ENCODE measurements around the gene COL26A1. TPM values are rescaled to one million over a fixed set of nuclear protein-coding genes. Genes with fewer than 3 reads are reported as not detected.
A peak's percentile ranks its signal among the peaks of the same experiment; 100 is the strongest.

COL26A1 gene
- total RNA-seq, 2 donors from 2014 or later = 3.8 to 10.3 TPM

- intact Hi-C loops (cut with DNase I) = no loop called here
- TF ChIP-seq, protein P1, sequence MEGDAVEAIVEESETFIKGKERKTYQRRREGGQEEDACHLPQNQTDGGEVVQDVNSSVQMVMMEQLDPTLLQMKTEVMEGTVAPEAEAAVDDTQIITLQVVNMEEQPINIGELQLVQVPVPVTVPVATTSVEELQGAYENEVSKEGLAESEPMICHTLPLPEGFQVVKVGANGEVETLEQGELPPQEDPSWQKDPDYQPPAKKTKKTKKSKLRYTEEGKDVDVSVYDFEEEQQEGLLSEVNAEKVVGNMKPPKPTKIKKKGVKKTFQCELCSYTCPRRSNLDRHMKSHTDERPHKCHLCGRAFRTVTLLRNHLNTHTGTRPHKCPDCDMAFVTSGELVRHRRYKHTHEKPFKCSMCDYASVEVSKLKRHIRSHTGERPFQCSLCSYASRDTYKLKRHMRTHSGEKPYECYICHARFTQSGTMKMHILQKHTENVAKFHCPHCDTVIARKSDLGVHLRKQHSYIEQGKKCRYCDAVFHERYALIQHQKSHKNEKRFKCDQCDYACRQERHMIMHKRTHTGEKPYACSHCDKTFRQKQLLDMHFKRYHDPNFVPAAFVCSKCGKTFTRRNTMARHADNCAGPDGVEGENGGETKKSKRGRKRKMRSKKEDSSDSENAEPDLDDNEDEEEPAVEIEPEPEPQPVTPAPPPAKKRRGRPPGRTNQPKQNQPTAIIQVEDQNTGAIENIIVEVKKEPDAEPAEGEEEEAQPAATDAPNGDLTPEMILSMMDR (IDR thresholded peaks at IDR 0.05) = no peak
- TF ChIP-seq POLR2AphosphoS5 (IDR thresholded peaks at IDR 0.05) (peak; percentile 20), POLR2A (IDR thresholded peaks at IDR 0.05) (no peak)
- peak; percentile 20 for DNase-seq (ENCODE audit: low spot score)
- Histone ChIP-seq H3K27ac (no peak overlapping the region), H3K36me3 (no peaks in the 10 kb centered on the region), H3K27me3 (replicated peaks; ENCODE audit: insufficient read depth) (no peaks in the 10 kb centered on the region), H3K9me3 (no peaks in the 10 kb centered on the region), H3K4me3 (no peak overlapping the region), H3K4me1 (replicated peaks) (peaks cover 7% of the 10 kb centered on the region)
- WGBS = 27% methylated on average over 12 of the region's 13 CpGs
Observed at GRCh38 chr7:101527844-101528667, 165.4 kb downstream of the COL26A1 start.

GRCh38 chr7:101529560-101529959 lies 166.9 kb downstream of the COL26A1 start:
- H3K27me3 ChIP-seq (replicated peaks; ENCODE audit: insufficient read depth) = no peaks in the 10 kb centered on the region
- DNase-seq (ENCODE audit: low spot score) = no peak
- no peaks in the 10 kb centered on the region for H3K9me3 ChIP-seq
- intact Hi-C loops (cut with DNase I) = no loop called here
- no peaks in the 10 kb centered on the region for H3K36me3 ChIP-seq
- peaks cover 7% of the 10 kb centered on the region for H3K4me1 ChIP-seq (replicated peaks)
- no peak overlapping the region for H3K4me3 ChIP-seq
- no peak overlapping the region for H3K27ac ChIP-seq
- 94% methylated on average over 4 of the region's 4 CpGs for WGBS
- TF ChIP-seq POLR2AphosphoS5 (IDR thresholded peaks at IDR 0.05) (no peak), POLR2A (IDR thresholded peaks at IDR 0.05) (no peak)
- TF ChIP-seq, protein P1 (IDR thresholded peaks at IDR 0.05) = no peak

DNA sequence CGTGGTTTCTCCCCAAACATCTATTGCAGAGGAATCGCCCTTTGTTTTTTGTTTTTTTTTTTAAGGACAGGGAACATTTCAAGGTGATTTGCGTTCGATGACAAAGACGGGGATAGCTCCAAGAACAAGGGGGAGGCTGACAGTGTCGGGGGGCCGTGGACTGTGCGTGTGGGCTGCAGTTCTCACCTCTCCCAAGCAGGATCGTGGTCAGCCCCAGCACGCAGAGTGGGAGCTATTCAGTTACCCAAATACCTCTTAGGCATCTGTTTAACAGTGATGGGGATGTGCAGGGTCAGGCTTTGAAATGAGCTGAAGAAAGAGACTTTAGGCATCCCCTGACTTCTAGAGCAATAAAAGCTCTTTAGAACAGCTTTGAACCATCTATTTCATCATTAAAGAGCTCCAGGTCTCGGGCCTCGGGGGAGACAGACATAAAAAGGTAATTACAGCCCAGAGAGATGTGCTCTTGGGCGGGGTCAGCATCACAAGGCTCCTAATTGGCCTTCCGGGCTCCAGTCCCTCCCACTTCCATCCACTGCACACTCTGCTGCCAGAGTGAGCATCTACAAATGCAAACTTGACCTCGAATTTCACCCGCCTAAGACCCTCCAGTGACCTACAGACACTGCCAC lies 169.2 kb downstream of the COL26A1 start:
- intact Hi-C loops (cut with DNase I) = no loop called here
- no peaks in the 10 kb centered on the region for H3K36me3 ChIP-seq
- WGBS = 72% methylated on average over 16 of the region's 16 CpGs

DNA sequence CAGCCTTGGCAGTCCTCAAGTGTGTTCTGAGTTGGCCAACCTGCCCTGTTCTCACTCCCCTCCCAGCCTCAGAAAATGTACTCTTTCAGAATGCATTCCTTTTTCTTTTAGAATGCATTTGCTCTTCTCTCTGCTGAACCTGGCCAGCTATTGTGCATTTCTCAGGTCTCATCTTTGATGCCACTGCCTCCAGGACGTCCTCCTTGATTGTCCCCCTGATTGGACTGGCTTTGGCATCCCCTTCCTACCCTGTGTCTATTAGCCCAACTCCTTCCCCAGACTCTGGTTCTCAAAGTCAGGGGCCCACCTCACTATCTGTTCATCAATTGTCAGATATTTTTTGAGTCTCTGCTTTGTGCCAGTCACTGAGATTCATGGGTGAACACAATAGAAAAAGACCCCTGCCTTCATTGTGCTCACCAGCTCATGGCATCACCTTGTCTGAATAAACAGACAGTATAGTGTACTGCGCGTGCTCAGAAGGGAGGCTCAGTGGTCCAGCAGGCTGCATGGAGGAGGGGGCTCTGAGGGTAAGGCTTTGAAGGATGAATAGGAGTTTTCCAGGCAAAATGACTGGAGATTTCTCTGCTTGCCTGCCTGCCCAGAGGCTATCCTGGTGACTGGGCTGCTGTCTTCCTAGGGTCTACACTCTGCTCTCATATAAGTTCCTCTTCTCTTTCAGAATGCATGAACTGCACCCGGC lies 169.9 kb downstream of the COL26A1 start:
- no peak overlapping the region for H3K27ac ChIP-seq
- WGBS = 89% methylated on average over 4 of the region's 4 CpGs
- no peak for DNase-seq (ENCODE audit: low spot score)
- no peaks in the 10 kb centered on the region for H3K9me3 ChIP-seq
- peaks cover 6% of the 10 kb centered on the region for H3K4me1 ChIP-seq (replicated peaks)
- intact Hi-C loops (cut with DNase I) = no loop called here
- no peaks in the 10 kb centered on the region for H3K36me3 ChIP-seq
- H3K4me3 ChIP-seq = no peak overlapping the region
- no peaks in the 10 kb centered on the region for H3K27me3 ChIP-seq (replicated peaks; ENCODE audit: insufficient read depth)
- TF ChIP-seq, protein P1 (IDR thresholded peaks at IDR 0.05) = no peak
- TF ChIP-seq POLR2AphosphoS5 (IDR thresholded peaks at IDR 0.05) (no peak), POLR2A (IDR thresholded peaks at IDR 0.05) (no peak)

More for the DNA sequence above, 169.2 kb downstream of the COL26A1 start:
- Histone ChIP-seq H3K27ac (no peak overlapping the region), H3K4me3 (no peak overlapping the region), H3K27me3 (replicated peaks; ENCODE audit: insufficient read depth) (no peaks in the 10 kb centered on the region), H3K9me3 (no peaks in the 10 kb centered on the region), H3K4me1 (replicated peaks) (peaks cover 7% of the 10 kb centered on the region)
- TF ChIP-seq, protein P1 (IDR thresholded peaks at IDR 0.05) = no peak
- TF ChIP-seq POLR2A (IDR thresholded peaks at IDR 0.05) (no peak), POLR2AphosphoS5 (IDR thresholded peaks at IDR 0.05) (no peak)
- no peak for DNase-seq (ENCODE audit: low spot score)
